GM20431 (cell line): Measurements from ENCODE around the gene TAF1B.

Experiments
- in situ Hi-C: fragments of 300-500 bp; cut with MseI, MboI; formaldehyde crosslinking; loops from one replicate; pipeline ENCODE4 v1.15.0; 2020; ENCODE audit warnings: low sequenced_read_pairs; ENCODE audit not compliant: unreplicated experiment

The TAF1B gene

DNA sequence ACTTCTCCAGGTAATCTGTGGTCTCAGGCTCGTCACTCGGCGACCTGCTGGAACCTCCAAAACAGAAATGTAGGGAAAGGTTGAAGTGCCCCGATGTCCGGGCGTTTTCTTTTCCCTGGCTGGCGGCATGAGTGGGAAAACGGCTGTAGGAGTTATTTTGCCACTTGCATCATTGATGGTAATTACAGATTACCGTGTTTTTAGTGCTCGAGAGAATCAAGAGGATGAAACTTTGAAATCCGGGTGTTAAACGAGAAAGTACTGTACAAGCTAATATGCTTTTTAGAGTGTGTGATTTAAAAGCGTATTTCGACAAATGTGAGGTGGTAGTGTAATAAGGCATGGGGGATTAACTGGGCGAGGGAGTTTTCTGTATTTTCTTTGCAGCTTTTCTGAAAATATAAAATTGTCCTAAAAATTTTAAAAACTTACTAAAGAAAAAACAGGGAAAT, 109.0 kb downstream of the TAF1B start:
- in situ Hi-C loops, result no loop called here

DNA sequence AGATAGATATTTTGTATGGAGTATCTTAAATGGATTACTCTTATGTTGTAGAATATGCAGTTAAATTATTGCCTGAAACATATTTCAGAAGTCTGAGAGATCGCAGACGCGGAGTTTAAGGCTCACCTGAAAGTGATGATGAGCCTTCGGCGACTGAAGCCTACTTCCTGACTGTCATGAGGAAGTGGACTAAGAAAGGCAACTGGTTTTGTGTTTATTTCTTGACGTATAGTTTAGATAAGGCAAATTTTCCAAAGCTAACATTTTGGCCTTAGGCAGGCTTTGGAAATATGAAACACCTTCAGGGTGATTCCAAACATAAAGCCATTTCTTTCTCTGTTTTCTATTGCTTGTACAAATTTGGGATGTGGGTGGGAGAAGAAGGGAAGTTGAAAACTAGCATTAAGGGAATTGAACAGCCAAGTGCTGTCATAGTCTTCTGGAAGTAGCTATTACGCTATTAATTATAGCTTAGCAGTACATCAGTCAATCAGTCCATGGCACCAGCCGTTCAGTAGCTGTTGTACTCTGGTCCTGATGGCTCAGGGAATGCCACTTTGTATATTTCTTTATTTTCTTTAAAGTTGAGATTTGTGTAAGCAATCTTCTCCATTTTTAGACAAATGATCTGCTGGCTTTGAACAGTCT, 109.7 kb downstream of the TAF1B start:
- in situ Hi-C loops, result no loop called here

DNA sequence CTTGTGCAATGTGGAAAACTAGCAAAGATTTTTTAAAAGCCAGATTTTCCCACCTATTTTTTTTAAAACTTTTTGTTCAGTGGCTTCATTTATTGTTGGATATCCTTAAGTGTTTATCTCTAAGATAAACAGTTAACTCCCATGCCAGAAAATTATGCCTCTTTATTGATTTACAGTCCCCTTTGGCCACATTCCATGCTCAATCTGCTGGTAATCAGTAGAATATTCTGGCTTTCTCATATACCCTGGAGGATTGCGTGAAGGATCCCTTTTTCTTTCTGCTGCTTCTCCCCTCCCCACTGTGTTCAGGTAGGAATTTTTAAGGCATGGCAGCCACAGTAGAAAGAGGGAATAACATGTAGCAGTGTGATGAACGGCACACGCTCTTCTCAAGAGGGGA, 110.9 kb downstream of the TAF1B start:
- in situ Hi-C loops, result no loop called here

DNA sequence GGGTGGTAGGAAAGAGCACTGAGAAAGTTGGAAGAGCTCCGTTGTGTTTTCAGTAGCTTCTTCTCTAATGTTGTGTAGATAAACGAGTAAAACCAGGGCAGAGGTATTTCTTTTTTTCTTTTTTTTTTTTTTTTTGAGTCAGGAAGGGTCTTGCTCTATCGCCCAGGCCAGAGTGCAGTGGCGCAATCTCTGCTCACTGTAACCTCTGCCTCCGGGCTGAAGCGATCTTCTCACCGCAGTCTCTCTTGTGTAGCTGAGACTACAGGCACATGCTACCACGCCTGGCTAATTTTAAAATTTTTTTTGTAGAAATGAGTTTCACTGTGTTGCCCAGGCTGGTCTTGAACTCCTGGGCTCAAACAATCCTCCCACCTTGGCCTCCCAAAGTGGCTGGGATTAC, 114.8 kb downstream of the TAF1B start:
- in situ Hi-C loops, result no loop called here

DNA sequence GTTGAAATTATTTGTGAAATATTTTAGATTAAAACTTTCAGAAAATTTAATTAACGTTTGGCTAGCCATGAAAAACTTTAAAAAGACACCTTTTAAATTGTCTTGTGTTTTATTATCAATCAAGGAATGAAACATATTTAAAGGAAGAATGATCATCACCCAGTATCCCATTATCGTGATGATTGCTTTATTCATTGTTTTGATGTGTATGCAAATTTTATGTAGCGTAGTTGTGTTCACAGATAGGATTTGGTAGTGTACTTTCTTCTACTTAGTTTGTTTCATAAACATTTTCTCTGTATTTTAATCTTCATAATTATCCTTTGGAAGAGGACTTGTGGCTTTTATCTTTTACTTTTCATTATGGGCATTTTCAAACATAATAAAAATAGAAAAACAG, 116.0 kb downstream of the TAF1B start:
- in situ Hi-C loops, result no loop called here

DNA sequence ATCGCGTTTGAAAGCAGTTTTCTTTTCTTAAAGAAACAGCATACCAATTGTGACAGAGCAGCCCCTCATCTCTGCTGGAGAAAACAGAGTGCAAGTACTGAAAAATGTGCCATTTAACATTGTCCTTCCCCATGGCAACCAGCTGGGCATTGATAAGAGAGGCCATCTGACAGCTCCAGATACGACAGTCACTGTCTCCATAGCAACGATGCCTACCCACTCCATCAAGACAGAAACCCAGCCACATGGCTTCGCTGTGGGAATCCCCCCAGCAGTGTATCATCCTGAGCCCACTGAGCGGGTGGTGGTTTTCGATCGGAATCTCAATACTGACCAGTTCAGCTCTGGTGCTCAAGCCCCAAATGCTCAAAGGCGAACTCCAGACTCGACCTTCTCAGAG, 117.7 kb downstream of the TAF1B start:
- in situ Hi-C loops, result no loop called here

DNA sequence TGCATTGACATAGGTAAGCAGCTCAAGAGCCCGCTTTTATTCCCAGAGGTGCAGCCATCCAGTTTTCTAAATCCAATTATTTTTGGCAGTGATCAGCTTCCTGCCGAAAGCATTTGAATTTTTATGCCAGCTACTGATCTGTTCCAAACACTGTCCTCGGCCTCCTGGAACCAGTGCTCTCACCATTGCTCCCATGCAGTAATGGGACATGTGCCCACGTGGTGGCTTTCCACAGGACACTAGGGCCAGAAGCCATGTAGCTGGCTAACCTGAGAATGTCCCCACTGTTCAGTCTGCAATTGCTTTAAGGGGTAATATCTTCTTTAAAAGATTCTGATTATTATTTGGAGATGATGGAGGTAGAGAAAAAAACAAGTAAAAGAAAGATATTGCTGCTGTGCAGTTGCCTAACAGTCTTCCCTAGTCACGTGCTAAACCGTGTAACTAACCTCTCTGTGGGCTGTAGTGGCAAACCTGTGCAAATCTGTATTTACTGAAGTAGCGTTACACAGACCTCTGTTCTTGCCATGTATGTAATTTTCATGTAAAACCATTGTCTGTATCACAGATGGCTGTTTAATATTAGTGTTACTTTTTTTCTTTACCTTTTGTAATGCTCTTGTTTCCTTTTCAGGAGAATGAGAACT, 121.2 kb downstream of the TAF1B start:
- in situ Hi-C loops, result no loop called here

DNA sequence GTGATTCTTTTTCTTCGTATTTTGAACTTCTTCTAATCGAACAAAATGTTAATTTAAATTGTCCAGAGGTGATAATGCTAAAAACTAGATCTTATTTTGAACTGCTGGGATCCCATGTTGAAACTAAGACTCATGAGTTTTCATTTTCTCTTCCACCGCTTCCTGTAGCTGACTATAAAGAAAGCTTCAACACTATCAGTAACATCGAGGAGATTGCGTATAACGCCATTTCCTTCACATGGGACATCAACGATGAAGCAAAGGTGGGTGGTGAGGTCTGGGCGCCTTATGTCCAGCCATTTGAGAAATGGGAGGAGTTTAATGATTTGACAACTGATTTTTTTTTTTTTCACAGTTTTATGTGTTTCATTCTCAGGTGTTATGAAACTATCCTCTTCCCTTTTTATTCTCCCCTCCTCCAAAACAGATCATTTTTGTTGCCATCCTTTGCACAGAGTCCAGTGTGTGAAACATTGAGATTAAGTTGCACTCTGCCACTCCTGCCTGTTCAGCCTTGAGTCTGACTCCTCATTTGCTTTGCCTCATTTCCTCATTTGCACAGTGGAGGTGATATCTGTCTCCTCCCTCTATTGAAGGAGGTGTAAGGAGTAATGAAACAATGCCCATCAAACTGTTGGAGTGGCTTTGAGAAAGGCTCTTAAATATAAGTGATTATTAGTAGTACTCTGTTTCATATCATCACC, 122.0 kb downstream of the TAF1B start:
- in situ Hi-C loops, result no loop called here

DNA sequence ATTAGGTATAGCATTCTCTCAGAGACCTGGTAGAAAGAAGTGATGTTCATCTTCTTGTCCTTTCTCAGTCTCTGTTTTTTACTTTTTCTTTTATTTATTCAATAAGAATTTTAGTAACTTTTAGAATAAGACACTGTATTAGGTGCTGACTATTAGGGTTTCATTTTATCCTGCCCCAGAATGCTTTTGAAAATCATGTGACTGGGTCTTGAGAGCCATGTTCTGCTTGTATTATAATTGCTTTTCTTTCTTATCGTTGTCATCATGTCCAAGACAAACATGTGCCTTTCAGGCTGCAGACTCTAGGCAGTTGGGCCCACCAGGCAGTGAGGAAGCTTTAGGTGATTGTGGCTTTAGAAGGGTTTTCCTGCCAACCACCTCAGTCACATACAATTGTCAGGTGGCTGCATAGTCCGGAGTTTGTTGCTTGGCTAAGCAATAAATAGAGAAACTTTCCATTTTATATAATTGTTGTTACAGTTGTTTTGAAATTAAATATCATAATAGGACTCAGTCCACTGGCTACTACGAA, 123.3 kb downstream of the TAF1B start:
- in situ Hi-C loops, result no loop called here

DNA sequence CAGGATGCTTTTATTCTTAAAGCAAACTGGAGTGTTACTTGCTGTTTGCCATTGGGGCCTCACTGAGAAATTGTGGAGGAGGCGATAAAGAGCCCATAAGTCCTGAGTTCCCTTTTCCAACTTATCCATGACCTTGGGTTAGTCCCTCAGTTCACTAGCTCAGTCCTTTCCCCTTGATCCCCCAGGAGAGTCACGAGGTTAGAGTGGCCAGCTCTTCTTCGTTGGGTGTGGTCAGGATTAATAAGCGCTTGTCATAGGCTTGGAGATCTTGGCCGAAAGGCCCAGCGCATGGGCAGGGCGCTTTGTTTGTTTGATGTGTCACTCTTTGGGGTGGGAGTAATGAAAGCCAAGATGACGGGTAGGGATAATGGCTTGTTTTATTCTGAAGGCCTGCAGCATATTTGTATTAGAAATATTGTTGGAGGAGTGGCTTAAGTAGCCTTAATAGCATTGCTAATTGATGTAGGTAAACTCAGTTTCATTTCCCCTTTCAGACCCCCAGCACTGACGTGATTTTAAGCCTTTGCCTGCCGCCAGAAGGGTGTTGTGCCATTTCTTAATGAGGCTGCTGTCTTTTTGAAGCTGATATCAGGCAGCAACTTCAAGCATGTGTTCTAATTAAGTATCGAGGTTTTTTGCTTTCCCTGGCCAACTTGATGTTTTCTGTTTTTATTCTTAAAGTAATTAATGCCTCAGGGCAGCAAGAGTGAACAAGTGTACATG, 123.9 kb downstream of the TAF1B start:
- in situ Hi-C loops, result no loop called here

DNA sequence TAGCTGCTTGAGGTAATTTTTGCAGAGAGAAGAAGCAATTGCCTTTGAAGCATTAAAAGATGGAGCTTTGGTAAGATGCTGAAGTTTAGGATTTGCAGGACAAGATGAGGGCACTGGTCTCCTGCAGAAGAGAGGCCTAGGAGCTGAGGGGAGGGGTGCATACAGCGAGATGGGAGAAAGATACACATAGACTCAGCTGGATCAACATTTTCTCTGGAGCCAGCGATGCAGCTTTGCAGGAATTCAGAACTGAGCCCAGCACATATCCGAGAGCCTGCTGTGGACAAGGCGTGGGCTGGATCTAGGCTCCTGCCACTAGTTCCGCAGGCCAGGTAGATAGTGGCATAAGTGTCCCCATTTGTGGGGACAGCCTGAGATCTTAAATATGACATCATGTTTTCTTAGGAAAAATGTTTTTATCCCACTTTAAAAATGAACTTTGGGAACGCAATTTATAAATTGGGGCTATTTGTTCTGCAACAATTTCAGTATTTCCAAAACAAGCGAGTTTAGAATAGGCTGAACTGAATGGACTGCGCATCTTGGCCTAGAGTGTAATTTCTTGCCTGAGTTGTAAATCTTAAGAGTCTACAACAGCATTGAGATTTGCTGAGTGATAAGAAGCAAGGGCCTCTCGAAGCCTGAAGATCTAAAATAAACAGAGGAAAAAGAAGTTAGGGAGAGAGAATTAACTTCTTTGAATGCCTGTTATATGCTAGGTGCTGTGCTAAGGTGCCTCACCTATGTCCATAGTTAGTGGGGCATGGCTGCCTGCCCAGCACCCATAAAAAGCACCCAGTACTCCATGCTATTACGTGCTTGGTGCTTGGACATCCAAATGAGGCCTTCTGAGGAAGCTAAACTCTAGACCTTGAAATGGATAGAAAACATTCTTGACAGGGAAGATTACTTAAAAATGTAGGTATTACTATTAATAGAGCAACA, 125.6 kb downstream of the TAF1B start:
- in situ Hi-C loops, result no loop called here

DNA sequence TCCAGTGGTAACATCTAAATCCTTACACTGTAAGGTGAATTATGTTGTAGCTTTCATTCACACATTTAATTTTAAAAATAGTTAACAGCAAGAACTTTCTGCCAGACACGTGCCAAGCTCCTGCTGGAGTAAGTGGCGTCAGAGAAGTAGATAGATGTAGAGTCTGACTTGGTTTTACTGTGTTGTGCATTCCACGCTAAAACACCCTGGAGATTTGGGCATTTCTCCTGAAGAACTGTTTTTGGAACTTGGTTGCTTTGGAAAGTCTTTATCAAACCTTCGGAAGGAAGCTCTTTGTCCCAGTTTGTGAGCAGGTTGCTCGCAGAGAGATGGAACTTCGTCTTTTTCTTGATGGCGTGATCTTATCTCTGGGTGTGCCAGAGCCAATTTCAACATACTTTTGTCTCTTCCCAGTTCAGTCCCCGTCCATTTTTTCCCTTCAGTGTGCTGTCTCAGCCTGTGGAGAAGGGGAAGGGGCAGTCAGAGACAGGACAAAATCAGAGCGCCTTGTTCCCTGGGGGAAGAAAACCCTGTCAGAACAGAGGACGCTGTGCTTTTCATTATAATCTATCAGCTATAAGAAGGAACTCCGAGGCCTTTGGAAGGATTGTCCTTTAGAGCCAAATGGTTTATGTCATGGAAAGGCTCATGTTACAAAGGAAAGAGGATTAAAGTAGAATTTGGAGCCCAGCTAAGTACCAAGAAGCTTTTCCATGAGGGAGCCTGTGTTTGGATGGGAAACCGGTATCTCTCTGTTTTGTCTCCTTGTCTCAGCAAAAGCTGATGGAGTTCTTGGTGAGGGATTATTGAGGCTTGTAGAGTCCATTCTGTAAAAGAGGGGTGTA, 127.1 kb downstream of the TAF1B start:
- in situ Hi-C loops, result no loop called here

DNA sequence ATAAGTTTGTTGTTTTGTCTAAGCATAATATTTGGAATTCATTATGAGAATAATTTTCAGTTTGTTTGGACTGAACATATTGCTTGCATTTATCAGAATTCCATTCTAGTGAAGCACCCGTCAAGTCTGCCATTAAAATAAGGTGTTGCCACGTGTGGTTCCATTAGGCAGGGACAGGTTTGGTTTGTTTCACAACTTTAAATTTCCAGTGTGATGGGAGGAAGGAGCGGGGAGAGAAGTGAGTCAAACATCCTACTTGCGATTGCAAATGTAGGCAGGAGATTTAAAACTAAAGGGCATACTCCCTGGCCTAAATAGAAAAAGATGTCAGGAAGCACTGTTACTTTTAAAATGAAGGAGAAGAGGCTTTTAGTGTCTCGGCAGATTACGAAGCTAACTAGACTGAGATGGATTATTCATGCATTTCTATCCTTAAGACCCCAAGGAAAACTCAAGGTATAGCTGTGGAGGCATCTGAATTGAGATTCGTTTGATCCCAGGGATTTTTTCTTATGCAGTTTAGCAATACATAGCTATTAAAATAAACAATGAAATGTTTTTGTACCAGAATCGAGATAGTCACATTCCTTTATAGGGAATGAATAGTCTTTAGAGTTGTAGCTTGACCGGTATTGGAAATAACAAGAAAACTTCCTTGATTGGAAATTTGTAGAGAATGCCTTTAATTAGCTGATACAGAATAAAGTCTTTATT, 128.0 kb downstream of the TAF1B start:
- in situ Hi-C loops, result no loop called here

DNA sequence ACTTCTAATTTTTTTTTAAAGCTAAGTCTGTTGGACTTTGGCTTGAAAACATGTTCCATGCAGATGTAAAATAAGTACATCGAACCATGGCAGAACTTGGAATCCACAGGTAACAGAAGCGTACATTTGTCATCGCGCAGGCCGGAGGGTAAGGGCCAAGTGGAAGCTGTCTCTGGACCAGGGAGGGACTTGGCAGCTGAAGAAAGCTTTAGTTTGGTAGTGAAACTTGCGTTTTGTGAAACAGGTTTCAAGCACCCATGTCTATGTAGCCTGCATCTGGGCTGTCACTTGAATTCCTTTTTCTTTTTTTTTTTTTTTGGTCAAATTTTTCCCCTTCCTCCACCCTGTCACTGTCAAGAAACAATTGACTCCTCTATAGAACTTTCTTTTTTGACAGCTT, 128.6 kb downstream of the TAF1B start:
- in situ Hi-C loops, result no loop called here

DNA sequence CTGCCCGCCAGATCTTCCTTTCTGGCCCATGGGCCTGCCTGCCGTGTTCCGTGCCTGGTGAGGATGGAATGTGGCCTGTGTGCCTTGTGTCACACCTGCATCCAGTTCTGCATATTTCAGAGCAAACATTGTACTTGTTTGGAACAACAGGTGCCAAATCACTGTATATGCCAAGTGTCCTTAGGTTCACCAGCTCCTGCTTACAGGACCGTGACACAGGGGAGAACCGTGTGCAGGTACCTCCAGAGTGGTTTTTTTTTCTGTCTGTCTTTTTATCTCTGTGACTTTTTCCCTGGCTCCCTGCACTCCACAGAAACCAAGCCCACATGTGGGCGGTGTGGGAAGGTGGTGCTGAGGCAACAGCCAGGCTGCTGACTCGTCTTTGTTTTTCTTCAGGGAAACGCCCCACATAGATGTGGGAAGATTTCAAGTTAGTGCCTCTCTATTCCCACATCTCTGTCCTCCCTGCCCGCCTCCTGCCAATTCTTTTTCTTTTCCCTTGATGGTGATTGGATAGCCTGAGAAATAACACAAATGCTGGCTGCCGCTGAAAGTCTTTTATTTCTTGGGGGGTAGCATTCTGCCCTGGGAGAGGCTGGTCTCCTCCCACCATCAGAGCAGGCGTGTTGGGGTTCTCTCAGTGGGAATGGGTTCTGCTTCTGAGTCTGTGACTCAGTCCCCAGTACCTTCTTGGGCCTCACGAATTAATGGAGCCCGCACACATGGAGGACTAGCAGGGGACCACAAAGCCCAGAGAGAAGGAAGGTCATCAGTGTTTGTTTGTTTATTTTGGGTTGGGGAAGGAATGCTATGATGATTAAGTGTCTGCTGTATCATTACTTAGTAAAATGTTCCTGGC, 129.6 kb downstream of the TAF1B start:
- in situ Hi-C loops, result no loop called here

DNA sequence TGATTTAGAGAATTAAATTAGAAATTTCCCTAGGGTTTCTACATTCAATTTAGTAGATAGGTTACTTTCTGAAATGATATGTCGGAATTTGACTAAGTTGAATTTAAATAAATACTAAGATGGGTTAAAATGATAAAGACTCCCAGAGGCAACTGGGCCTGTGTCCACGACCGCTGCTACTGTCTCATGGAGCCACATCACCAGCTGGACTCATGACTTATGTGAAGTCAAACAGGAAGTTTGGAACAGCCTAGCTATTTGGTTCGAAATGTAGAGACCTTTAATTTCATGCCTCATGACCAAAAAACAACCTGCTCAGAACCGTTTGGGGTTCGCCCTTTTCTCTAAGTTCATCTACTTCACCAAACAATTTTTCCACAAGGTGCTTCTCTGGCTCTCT, 130.4 kb downstream of the TAF1B start:
- in situ Hi-C loops, result no loop called here

DNA sequence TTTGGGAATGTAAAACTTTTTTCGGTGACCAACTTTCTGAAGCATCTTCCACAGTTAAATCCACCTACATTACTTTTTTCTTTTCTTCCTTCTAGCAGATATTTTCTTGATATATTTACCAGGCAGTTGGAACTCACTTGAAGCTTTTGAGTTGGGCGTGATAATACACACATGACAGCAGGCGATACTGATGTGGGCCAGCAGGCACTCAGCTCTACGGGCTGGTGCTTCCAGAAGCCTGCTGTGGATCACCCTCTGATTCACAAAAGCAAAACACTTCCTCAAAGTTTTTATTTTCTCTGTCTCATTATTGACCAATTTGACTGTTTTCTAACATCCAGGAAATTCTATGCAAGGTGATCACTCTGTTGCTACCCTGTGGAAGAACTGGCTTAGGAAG, 131.1 kb downstream of the TAF1B start:
- in situ Hi-C loops, result no loop called here
